GF-D8 (cell line): Measurements from ENCODE around the gene CBX5.

Experiments
- DNase-seq: peaks from one replicate; lab custom pipeline; 2025; lab: John Stamatoyannopoulos, UW

The CBX5 gene

GRCh38 chr12:54222609-54223008 is 57.3 kb downstream of the CBX5 start:
- DNase-seq, result no peak

GRCh38 chr12:54221402-54221984 is 58.4 kb downstream of the CBX5 start:
- no peak for DNase-seq

- no peak for DNase-seq
Observed at GRCh38 chr12:54220567-54220966, 59.4 kb downstream of the CBX5 start.

GRCh38 chr12:54220092-54220557 is 59.8 kb downstream of the CBX5 start:
- peak; percentile 15 for DNase-seq

- DNase-seq, result no peak
Observed at GRCh38 chr12:54217774-54218241, 62.1 kb downstream of the CBX5 start.

- DNase-seq, result peak; percentile 76
Observed at GRCh38 chr12:54216797-54217661, 62.9 kb downstream of the CBX5 start.

GRCh38 chr12:54215989-54216796 is 63.7 kb downstream of the CBX5 start:
- no peak for DNase-seq

GRCh38 chr12:54214553-54215406 is 65.1 kb downstream of the CBX5 start:
- DNase-seq, result peak; percentile 70

GRCh38 chr12:54213079-54213478 is 66.8 kb downstream of the CBX5 start:
- no peak for DNase-seq

- no peak for DNase-seq
Observed at GRCh38 chr12:54211920-54212319, 68.0 kb downstream of the CBX5 start.

GRCh38 chr12:54210400-54210790 is 69.5 kb downstream of the CBX5 start:
- DNase-seq, result no peak

GRCh38 chr12:54208591-54208990 is 71.3 kb downstream of the CBX5 start:
- no peak for DNase-seq

GRCh38 chr12:54207539-54208294 is 72.2 kb downstream of the CBX5 start:
- no peak for DNase-seq

- DNase-seq, result no peak
Observed at GRCh38 chr12:54206791-54207190, 73.1 kb downstream of the CBX5 start.

- no peak for DNase-seq
Observed at GRCh38 chr12:54204316-54204715, 75.6 kb downstream of the CBX5 start.

GRCh38 chr12:54201001-54201794 is 78.7 kb downstream of the CBX5 start:
- peak; percentile 24 for DNase-seq

- DNase-seq, result no peak
Observed at GRCh38 chr12:54200412-54200811, 79.5 kb downstream of the CBX5 start.

- DNase-seq, result no peak
Observed at GRCh38 chr12:54199917-54200316, 80.0 kb downstream of the CBX5 start.

- DNase-seq, result no peak
Observed at GRCh38 chr12:54199034-54199433, 80.9 kb downstream of the CBX5 start.

- no peak for DNase-seq
Observed at GRCh38 chr12:54197431-54197909, 82.5 kb downstream of the CBX5 start.
